Measurements from ENCODE around the gene PMIS2.

Gene PMIS2

DNA sequence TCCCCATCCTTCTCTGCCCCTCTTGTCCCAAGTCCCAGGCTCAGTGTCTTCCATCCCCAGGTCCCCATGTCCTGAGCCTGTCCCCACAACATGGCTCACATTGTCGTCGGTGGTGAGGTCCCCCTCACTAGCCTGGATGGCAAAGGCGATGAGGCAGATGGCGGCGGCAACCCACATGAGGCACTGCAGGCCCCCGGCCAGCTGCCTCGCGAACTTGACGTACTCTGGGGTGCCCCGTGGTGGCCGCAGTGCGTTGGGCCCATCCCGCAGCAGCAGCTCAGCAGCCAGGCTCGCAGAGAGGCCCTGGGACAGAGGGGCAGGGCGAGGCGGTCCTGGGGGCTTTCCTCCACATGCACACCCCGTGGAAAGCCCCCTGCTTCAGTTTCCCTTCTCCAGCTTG is 23.6 kb upstream of the PMIS2 start:
- Histone ChIP-seq H3K79me2 (ENCODE audit: insufficient read depth, low read length) (no peaks in the 10 kb centered on the region), H3K9me2 (ENCODE audit: low read depth, low read length) (no peaks in the 10 kb centered on the region), H3K9ac (ENCODE audit: low read length) (no peak overlapping the region), H4K20me1 (ENCODE audit: insufficient read depth, low read length) (no peaks in the 10 kb centered on the region), H3F3A (ENCODE audit: insufficient read depth, low read length) (no peaks in the 10 kb centered on the region), H3K4me2 (ENCODE audit: low read length) (no peak overlapping the region), H3K4me1 (ENCODE audit: insufficient read depth, low read length, severe bottlenecking) (peaks cover 11% of the 10 kb centered on the region), H2AFZ (ENCODE audit: low read length) (no peak overlapping the region), H3K4me3 (ENCODE audit: low read depth, low read length, poor library complexity, severe bottlenecking) (no peak overlapping the region), H3K9me3 (ENCODE audit: low read length) (no peaks in the 10 kb centered on the region), H3K36me3 (ENCODE audit: insufficient read depth, low read length) (no peaks in the 10 kb centered on the region), H3K27ac (ENCODE audit: low read depth, low read length, poor library complexity, severe bottlenecking) (no peak overlapping the region), H3K27me3 (ENCODE audit: insufficient read depth, low read length) (no peaks in the 10 kb centered on the region; the same call in none of the 2 replicates)
- TF ChIP-seq CTCF (IDR thresholded peaks at IDR 0.05; ENCODE audit: low read length) (no peak), EZH2 (IDR thresholded peaks at IDR 0.05; ENCODE audit: borderline replicate concordance, low read length) (no peak)

GRCh38 chr19:35562776-35563175 is 23.2 kb upstream of the PMIS2 start:
- no peak overlapping the region for H3K4me2 ChIP-seq (ENCODE audit: low read length)
- H3K4me3 ChIP-seq (ENCODE audit: low read depth, low read length, poor library complexity, severe bottlenecking), result no peak overlapping the region
- no peaks in the 10 kb centered on the region for H3K79me2 ChIP-seq (ENCODE audit: insufficient read depth, low read length)
- no peak overlapping the region for H3K9ac ChIP-seq (ENCODE audit: low read length)
- no peaks in the 10 kb centered on the region for H4K20me1 ChIP-seq (ENCODE audit: insufficient read depth, low read length)
- H3F3A ChIP-seq (ENCODE audit: insufficient read depth, low read length), result no peaks in the 10 kb centered on the region
- no peaks in the 10 kb centered on the region; the same call in none of the 2 replicates for H3K27me3 ChIP-seq (ENCODE audit: insufficient read depth, low read length)
- no peak overlapping the region for H2AFZ ChIP-seq (ENCODE audit: low read length)
- no peaks in the 10 kb centered on the region for H3K36me3 ChIP-seq (ENCODE audit: insufficient read depth, low read length)
- H3K4me1 ChIP-seq (ENCODE audit: insufficient read depth, low read length, severe bottlenecking), result peaks cover 11% of the 10 kb centered on the region
- no peak for TF ChIP-seq CTCF (IDR thresholded peaks at IDR 0.05; ENCODE audit: low read length)
- TF ChIP-seq EZH2 (IDR thresholded peaks at IDR 0.05; ENCODE audit: borderline replicate concordance, low read length), result no peak
- no peak overlapping the region for H3K27ac ChIP-seq (ENCODE audit: low read depth, low read length, poor library complexity, severe bottlenecking)
- H3K9me3 ChIP-seq (ENCODE audit: low read length), result no peaks in the 10 kb centered on the region
- H3K9me2 ChIP-seq (ENCODE audit: low read depth, low read length), result no peaks in the 10 kb centered on the region

- H3K36me3 ChIP-seq (ENCODE audit: insufficient read depth, low read length), result no peaks in the 10 kb centered on the region
- H3K79me2 ChIP-seq (ENCODE audit: insufficient read depth, low read length), result no peaks in the 10 kb centered on the region
- H2AFZ ChIP-seq (ENCODE audit: low read length), result no peak within 1 kb of the TSS
- H3K4me1 ChIP-seq (ENCODE audit: insufficient read depth, low read length, severe bottlenecking), result peaks cover 6% of the 10 kb centered on the region
- no peaks in the 10 kb centered on the region; the same call in none of the 2 replicates for H3K27me3 ChIP-seq (ENCODE audit: insufficient read depth, low read length)
- TF ChIP-seq CTCF (IDR thresholded peaks at IDR 0.05; ENCODE audit: low read length), result no peak
- TF ChIP-seq EZH2 (IDR thresholded peaks at IDR 0.05; ENCODE audit: borderline replicate concordance, low read length), result no peak
- H3F3A ChIP-seq (ENCODE audit: insufficient read depth, low read length), result no peaks in the 10 kb centered on the region
- H3K27ac ChIP-seq (ENCODE audit: low read depth, low read length, poor library complexity, severe bottlenecking), result no peak within 1 kb of the TSS
- no peak within 1 kb of the TSS for H3K4me2 ChIP-seq (ENCODE audit: low read length)
- H3K9me2 ChIP-seq (ENCODE audit: low read depth, low read length), result no peaks in the 10 kb centered on the region
- H3K4me3 ChIP-seq (ENCODE audit: low read depth, low read length, poor library complexity, severe bottlenecking), result no peak within 1 kb of the TSS
- no peak within 1 kb of the TSS for H3K9ac ChIP-seq (ENCODE audit: low read length)
- no peaks in the 10 kb centered on the region for H4K20me1 ChIP-seq (ENCODE audit: insufficient read depth, low read length)
- no peaks in the 10 kb centered on the region for H3K9me3 ChIP-seq (ENCODE audit: low read length)
Measured at GRCh38 chr19:35563207-35563829, 22.7 kb upstream of the PMIS2 start, which contains the start of gene ATP4A. TSS of gene ATP4A (minus strand) at chr19:35563658. CDS start at chr19:35563629, 29 bp downstream.

All from OCI-LY1 (cell line).